IMR-90 (cell line): ENCODE data around the gene KAZN. TPM values are rescaled to one million over a fixed set of nuclear protein-coding genes. Genes with fewer than 3 reads are reported as not detected.

ENCODE experiments used
- ATAC-seq: fragments of 200-7000 bp; cut with Tn5 transposase; 2 replicates; pipeline ENCODE4 v1.9.1; 2020; ENCODE audit warnings: low read depth, mild to moderate bottlenecking, moderate library complexity
- BruUV-seq: library from RNA; stranded (reverse); fragments of 400-500 nt; replicated peaks from 2 replicates; lab custom pipeline; 2021; lab: Mats Ljungman, UMichigan
- CTCF ChIA-PET: fragments of 300-600 bp; formaldehyde crosslinking; extraction: SDS; loops from one replicate; lab custom pipeline; 2021; ENCODE audit warnings: antibody characterized with exemption; lab: Yijun Ruan, JAX
- POLR2A ChIA-PET: fragments of 300-600 bp; sonication (Branson Sonifier 250); formaldehyde crosslinking; loops from one replicate; lab custom pipeline; 2022; ENCODE audit warnings: antibody characterized with exemption; ENCODE audit not compliant: unreplicated experiment; lab: Charles Lee
- DNase-seq: peaks from one replicate; pipeline ENCODE4 v3.0.0; 2013
- H2AFZ ChIP-seq: replicated peaks from 2 replicates; pipeline ENCODE3; 2013; ENCODE audit warnings: low read length, mild to moderate bottlenecking; ENCODE audit not compliant: poor library complexity
- H2AK5ac ChIP-seq: 2 replicates; pipeline ENCODE4 v1.6.1; 2013; ENCODE audit warnings: low read depth, low read length, inconsistent platforms
- H2AK9ac ChIP-seq: replicated peaks from 2 replicates; pipeline ENCODE3; 2013; ENCODE audit warnings: mild to moderate bottlenecking, low read depth, low read length, moderate library complexity; ENCODE audit not compliant: poor library complexity
- H2BK120ac ChIP-seq: 2 replicates; pipeline ENCODE4 v1.6.1; 2013; ENCODE audit warnings: low read depth, low read length, inconsistent platforms
- H2BK15ac ChIP-seq: 3 replicates; pipeline ENCODE4 v1.6.1; 2013; ENCODE audit warnings: low read depth, low read length, inconsistent platforms
- H2BK20ac ChIP-seq: 2 replicates; pipeline ENCODE4 v1.6.1; 2013; ENCODE audit warnings: low read depth, mild to moderate bottlenecking, inconsistent platforms, low read length, moderate library complexity
- H2BK5ac ChIP-seq: 2 replicates; pipeline ENCODE4 v1.6.1; 2013; ENCODE audit warnings: mild to moderate bottlenecking, low read depth, low read length, inconsistent platforms; ENCODE audit not compliant: poor library complexity, severe bottlenecking
- H3K14ac ChIP-seq: replicated peaks from 2 replicates; pipeline ENCODE4 v1.6.1; 2013; ENCODE audit warnings: low read depth, low read length, inconsistent platforms
- H3K18ac ChIP-seq: 2 replicates; pipeline ENCODE4 v1.6.1; 2013; ENCODE audit warnings: low read depth, low read length, control low read depth
- H3K23ac ChIP-seq: 2 replicates; pipeline ENCODE4 v1.6.1; 2013; ENCODE audit warnings: low read depth, low read length, inconsistent platforms
- H3K27ac ChIP-seq: 2 replicates; pipeline ENCODE4 v1.5.1; 2013; ENCODE audit warnings: mild to moderate bottlenecking, control low read depth, low read length; ENCODE audit not compliant: insufficient read depth
- H3K27me3 ChIP-seq: 2 replicates; pipeline ENCODE4 v1.6.1; 2013; ENCODE audit warnings: low read length; ENCODE audit not compliant: control insufficient read depth, insufficient read depth
- H3K36me3 ChIP-seq: 2 replicates; pipeline ENCODE4 v1.6.1; 2013; ENCODE audit warnings: low read length, mixed read lengths; ENCODE audit not compliant: control insufficient read depth, insufficient read depth
- H3K4ac ChIP-seq: 2 replicates; pipeline ENCODE4 v1.6.1; 2013; ENCODE audit warnings: low read depth, low read length, inconsistent platforms
- H3K4me1 ChIP-seq: 2 replicates; pipeline ENCODE4 v1.6.1; 2013; ENCODE audit warnings: low read length, mixed read lengths; ENCODE audit not compliant: control insufficient read depth, insufficient read depth
- H3K4me2 ChIP-seq: 2 replicates; pipeline ENCODE4 v1.6.1; 2013; ENCODE audit warnings: low read depth, mild to moderate bottlenecking, control low read depth, low read length, moderate library complexity
- H3K4me3 ChIP-seq: 2 replicates; pipeline ENCODE4 v1.5.1; 2013; ENCODE audit warnings: low read depth, mild to moderate bottlenecking, control low read depth, low read length, moderate library complexity; ENCODE audit not compliant: insufficient read depth
- H3K56ac ChIP-seq: 2 replicates; pipeline ENCODE4 v1.6.1; 2013; ENCODE audit warnings: low read length, inconsistent platforms; ENCODE audit not compliant: insufficient read depth; ENCODE audit errors: extremely low read depth
- H3K79me1 ChIP-seq, 2 experiments: 2 replicates each; pipeline ENCODE4 v1.6.1; 2013; ENCODE audit warnings: low read length in 2 of 2, inconsistent platforms in 1 of 2, low read depth in 1 of 2
- H3K9ac ChIP-seq: 2 replicates; pipeline ENCODE4 v1.6.1; 2013; ENCODE audit warnings: low read depth, low read length, control low read depth
- H3K9me1 ChIP-seq: 2 replicates; pipeline ENCODE4 v1.6.1; 2013; ENCODE audit warnings: low read length, inconsistent platforms; ENCODE audit not compliant: insufficient read depth
- H3K9me3 ChIP-seq: 2 replicates; pipeline ENCODE4 v1.6.1; 2013; ENCODE audit warnings: low read length; ENCODE audit not compliant: control insufficient read depth, insufficient read depth
- H4K20me1 ChIP-seq: 2 replicates; pipeline ENCODE4 v1.6.1; 2013; ENCODE audit warnings: low read length, inconsistent platforms; ENCODE audit not compliant: insufficient read depth
- H4K5ac ChIP-seq: 2 replicates; pipeline ENCODE4 v1.6.1; 2013; ENCODE audit warnings: mild to moderate bottlenecking, low read depth, low read length, control low read depth
- H4K8ac ChIP-seq, 2 experiments: 2 replicates each; pipeline ENCODE4 v1.6.1; 2013; ENCODE audit warnings: low read depth in 2 of 2, low read length in 2 of 2, control low read depth in 1 of 2, inconsistent platforms in 1 of 2
- H4K91ac ChIP-seq: 2 replicates; pipeline ENCODE4 v1.6.1; 2013; ENCODE audit warnings: low read depth, low read length, inconsistent platforms; ENCODE audit not compliant: insufficient read depth
- BHLHE40 ChIP-seq: fragments of 150-350 bp; IDR thresholded peaks from 2 replicates; pipeline ENCODE4 v1.6.1; 2016; ENCODE audit warnings: mild to moderate bottlenecking, low read depth, low read length
- CHD1 ChIP-seq: IDR thresholded peaks from 2 replicates; pipeline ENCODE4 v1.6.1; 2012; ENCODE audit warnings: low read depth, low read length, improper control_type of control experiment
- ELK1 ChIP-seq: fragments of 150-350 bp; IDR thresholded peaks from 2 replicates; pipeline ENCODE4 v1.6.1; 2016; ENCODE audit warnings: low read depth, mild to moderate bottlenecking, low read length, moderate library complexity, borderline replicate concordance
- FOS ChIP-seq: fragments of 150-350 bp; IDR thresholded peaks from 2 replicates; pipeline ENCODE4 v1.6.1; 2016; ENCODE audit warnings: low read depth, low read length
- MXI1 ChIP-seq: IDR thresholded peaks from 2 replicates; pipeline ENCODE4 v1.6.1; 2012; ENCODE audit warnings: low read depth, mild to moderate bottlenecking, low read length, moderate library complexity, borderline replicate concordance
- NFE2L2 ChIP-seq: fragments of 150-350 bp; IDR thresholded peaks from 2 replicates; pipeline ENCODE4 v1.6.1; 2016; ENCODE audit warnings: low read depth, mild to moderate bottlenecking, low read length
- WGBS, 2 experiments: methylation state at CpG; one replicate each; pipeline versions ENCODE4 v1.1.5 to v1.1.7; 2013; ENCODE audit warnings: missing lambda C conversion rate in 2 of 2; ENCODE audit not compliant: insufficient read length in 1 of 2; ENCODE audit errors: extremely low coverage in 2 of 2; 5-methylcytosine and 5-hydroxymethylcytosine counted together
- dilution Hi-C: fragments of 300-500 bp; cut with HindIII; formaldehyde crosslinking; loops from one replicate; pipeline ENCODE4 v1.14.3; 2018; ENCODE audit warnings: low sequenced_read_pairs; ENCODE audit not compliant: unreplicated experiment
- in situ Hi-C: fragments of 300-500 bp; cut with MboI; formaldehyde crosslinking; loops from 3 replicates; pipeline ENCODE4 v1.14.3; 2019; ENCODE audit warnings: low sequenced_read_pairs, inconsistent platforms, mixed read lengths
- intact Hi-C: fragments of 100-400 bp; cut with micrococcal nuclease; formaldehyde crosslinking; loops from 2 replicates; pipeline ENCODE4 v1.10.0; 2022
- polyA plus RNA-seq, 3 experiments: library from polyadenylated mRNA; depleted of rRNA; stranded (reverse); fragments of >200 nt; gene quantifications; 2 replicates each; pipeline ENCODE4 v1.2.3, GENCODE V29; 2012; ENCODE audit warnings: low replicate concordance in 1 of 3
- total RNA-seq: library from RNA; depleted of rRNA; stranded (reverse); fragments of >200 nt; gene quantifications from 2 replicates; pipeline ENCODE4 v1.2.3, GENCODE V29; 2012

KAZN gene
- total and polyA plus RNA-seq, 2 of the 4 experiments (the other 2 are of a cell fraction): 5.2 to 10.5 TPM

GRCh38 chr1:14940285-14940870, 341.9 kb downstream of the KAZN start:
- no TSS peak for BruUV-seq
- H2BK20ac ChIP-seq: peak overlapping the region; percentile 72
- H3K9me3 ChIP-seq: no peaks in the 10 kb centered on the region
- intact Hi-C loops (loop anchor here (10.0 kb wide), 1 partner anchor 234 kb away; no protein-coding TSS in a partner anchor), in situ Hi-C loops (loop anchor here (25.0 kb wide), 1 partner anchor 1178 kb away; no protein-coding TSS in a partner anchor), dilution Hi-C loops (no loop called here)
- ChIA-PET CTCF (no interaction called here), POLR2A (no interaction called here)
- H4K91ac ChIP-seq: peak overlapping the region; percentile 80
- ATAC-seq (no peak), DNase-seq (no peak)
- no peaks in the 10 kb centered on the region for H4K20me1 ChIP-seq
- no peak overlapping the region for H3K4me2 ChIP-seq
- 29% methylated on average over 1 of the region's 7 CpGs; no CpG with 5 or more reads in 1 of the 2 experiments for WGBS, 2 experiments
- H3K18ac ChIP-seq: peak overlapping the region; percentile 40; the same call in 1 of the 2 replicates
- H2BK120ac ChIP-seq: peak overlapping the region; percentile 80
- peaks cover 35% of the 10 kb centered on the region for H3K9me1 ChIP-seq
- H4K5ac ChIP-seq: peak overlapping the region; percentile 62
- peak overlapping the region; percentile 72; the same call in 1 of the 3 replicates for H2BK15ac ChIP-seq
- no peaks in the 10 kb centered on the region for H3K36me3 ChIP-seq
- peak overlapping the region; percentile 88 for H3K4ac ChIP-seq
- no peak overlapping the region for H3K27ac ChIP-seq
- H3K27me3 ChIP-seq: no peaks in the 10 kb centered on the region
- H3K56ac ChIP-seq: no peak overlapping the region
- peak overlapping the region; percentile 90 for H3K14ac ChIP-seq
- H2AK9ac ChIP-seq: peak overlapping the region; percentile 8
- peak overlapping the region; percentile 65 for H3K23ac ChIP-seq
- H2BK5ac ChIP-seq: peak overlapping the region; percentile 51
- H3K4me1 ChIP-seq: peaks cover 40% of the 10 kb centered on the region
- peak overlapping the region; percentile 77 for H2AFZ ChIP-seq
- peak overlapping the region; percentile 55 for H2AK5ac ChIP-seq
- H3K79me1 ChIP-seq: peaks cover 21 to 64% of the 10 kb centered on the region in 2 experiments; a peak in 3 of 4 replicates
- TF ChIP-seq ELK1 (no peak), NFE2L2 (no peak), CHD1 (no peak), FOS (no peak), MXI1 (no peak), BHLHE40 (no peak)
- no peak overlapping the region for H3K4me3 ChIP-seq
- H3K9ac ChIP-seq: no peak overlapping the region
- H4K8ac ChIP-seq: peak overlapping the region in 1 of 2 experiments; percentile 72; a peak in 2 of 4 replicates
